Gastrocnemius medialis (tissue), 4 donors: ENCODE measurements around the gene CCDC86. TPM values are rescaled to one million over a fixed set of nuclear protein-coding genes. Genes with fewer than 3 reads are reported as not detected.

Experiments used
- ATAC-seq, 2 donors: fragments of 150-250 bp; one replicate each; pipeline ENCODE4 v1.9.1; 2016
- DNase-seq, 2 donors: peaks; one replicate each; pipeline ENCODE4 v3.0.0-alpha.2; 2019
- H3K27ac ChIP-seq, 4 donors: fragments of 200-600 bp; sonication (generic); 1 replicate in 1 of 4; 2 replicates in 3 of 4; pipeline ENCODE4 v1.5.1; 2016 to 2018; ENCODE audit warnings: mild to moderate bottlenecking in 2 of 4, moderate library complexity in 1 of 4
- H3K27me3 ChIP-seq, 3 donors: fragments of 200-600 bp; sonication (generic) in 2 of 3; 1 replicate in 1 of 3; 2 replicates in 2 of 3; pipeline versions ENCODE4 v1.5.1 to v1.6.0; 2016 to 2019; ENCODE audit warnings: mild to moderate bottlenecking in 1 of 3, moderate library complexity in 1 of 3
- H3K36me3 ChIP-seq, 2 donors: fragments of 200-600 bp; sonication (generic) in 1 of 2; one replicate each; pipeline ENCODE4 v1.5.1; 2017 to 2018
- H3K4me1 ChIP-seq, 2 donors: fragments of 200-600 bp; sonication (generic) in 1 of 2; one replicate each; pipeline ENCODE4 v1.5.1; 2016 to 2017; ENCODE audit warnings: mild to moderate bottlenecking in 2 of 2
- H3K4me3 ChIP-seq, 4 donors: fragments of 200-600 bp; sonication (generic) in 3 of 4; 1 replicate in 1 of 4; 2 replicates in 3 of 4; pipeline ENCODE4 v1.5.1; 2016 to 2019; ENCODE audit warnings: mild to moderate bottlenecking in 2 of 4
- H3K9me3 ChIP-seq, 3 donors: fragments of 200-600 bp; sonication (generic) in 2 of 3; 1 replicate in 1 of 3; 2 replicates in 2 of 3; pipeline ENCODE4 v1.5.1; 2016 to 2019
- CTCF ChIP-seq, 5 experiments: fragments of 450-650 bp in 3 of 5; fragments of 200-600 bp in 2 of 5; sonication (generic) in 2 of 5; IDR thresholded peaks in 4 of 5; conservative IDR thresholded peaks in 1 of 5; 1 replicate in 4 of 5; 2 replicates in 1 of 5; pipeline ENCODE4 v1.5.1; 2016 to 2019; ENCODE audit warnings: antibody characterized with exemption in 5 of 5, mild to moderate bottlenecking in 3 of 5, moderate library complexity in 3 of 5
- POLR2A ChIP-seq, 2 donors: fragments of 450-650 bp; IDR thresholded peaks; one replicate each; pipeline ENCODE4 v1.6.1; 2017; ENCODE audit warnings: antibody characterized with exemption in 2 of 2, mild to moderate bottlenecking in 2 of 2, moderate library complexity in 2 of 2
- in situ Hi-C, 4 donors: fragments of 200-750 bp; cut with MboI; loops; one replicate each; pipeline versions ENCODE4 v1.15.0 to v1.8.0; 2017; ENCODE audit warnings: low sequenced_read_pairs in 4 of 4
- intact Hi-C: fragments of 100-400 bp; cut with DNase I; formaldehyde crosslinking; loops from one replicate; pipeline ENCODE4 v1.15.1; 2023; ENCODE audit warnings: low total_unique reads
- total RNA-seq, 4 donors: library from RNA; depleted of rRNA; stranded (reverse); fragments of >200 nt; gene quantifications; one replicate each; pipeline versions ENCODE4 v1.1.0 to v1.2.3, GENCODE V29; 2016

The CCDC86 gene
- total RNA-seq, 4 donors from 2014 or later, result 23.8 to 36.2 (median 33.2) TPM

DNA sequence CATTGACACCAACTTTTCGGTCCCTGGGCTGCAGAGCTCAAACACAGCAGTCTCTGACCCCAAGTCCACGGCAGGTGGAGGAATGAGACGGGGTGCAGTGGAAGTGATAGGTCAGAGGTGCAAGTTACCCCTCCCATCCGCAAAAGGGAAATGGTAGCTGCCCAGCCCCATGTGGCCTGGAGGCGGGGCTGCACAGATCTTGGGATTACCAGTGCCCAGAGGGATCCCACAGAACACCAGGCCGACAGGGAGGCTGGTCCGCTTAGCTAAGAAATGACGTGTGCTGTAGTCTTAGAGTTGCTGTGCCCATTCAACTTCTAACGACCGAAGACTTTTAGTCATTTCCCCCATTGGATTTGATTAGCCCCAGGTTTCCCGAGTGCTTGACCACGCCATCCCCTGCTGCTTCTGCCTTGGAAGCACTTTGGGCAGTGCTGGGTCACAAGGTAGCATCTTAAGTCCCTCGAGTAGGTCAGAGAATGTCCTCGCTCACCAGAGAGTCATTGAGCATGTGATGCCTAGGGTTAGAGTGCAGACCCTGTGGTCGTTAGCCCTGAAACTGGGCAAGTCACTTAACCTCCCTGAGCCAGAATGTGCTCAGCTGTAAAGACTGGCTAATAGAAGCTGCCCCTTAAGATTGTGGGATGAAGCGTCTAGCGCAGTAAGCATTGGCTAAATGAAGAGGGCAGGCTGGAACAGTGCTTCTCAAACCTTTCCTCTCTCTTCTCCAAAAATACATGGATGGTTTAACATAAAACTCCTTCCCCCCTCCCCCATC lies 9.6 kb downstream of the CCDC86 start:
- ATAC-seq (no peak), DNase-seq (no peak)
- Histone ChIP-seq H3K27ac (no peak overlapping the region), H3K36me3 (peaks cover 0 to 47% of the 10 kb centered on the region in 2 donors), H3K9me3 (no peaks in the 10 kb centered on the region), H3K4me3 (no peak overlapping the region), H3K27me3 (no peaks in the 10 kb centered on the region), H3K4me1 (no peaks in the 10 kb centered on the region)
- in situ Hi-C loops, result no loop called here
- TF ChIP-seq CTCF (IDR thresholded peaks at IDR 0.05 in 4 of 5, conservative IDR thresholded peaks at IDR 0.05 in 1 of 5), result no peak
- no peak for TF ChIP-seq POLR2A (IDR thresholded peaks at IDR 0.05)
- intact Hi-C loops, result no loop called here

- TF ChIP-seq CTCF (IDR thresholded peaks at IDR 0.05 in 4 of 5, conservative IDR thresholded peaks at IDR 0.05 in 1 of 5), result no peak
Observed at GRCh38 chr11:60852117-60852981, 10.4 kb downstream of the CCDC86 start.

GRCh38 chr11:60852982-60853950 lies 11.4 kb downstream of the CCDC86 start:
- no peaks in the 10 kb centered on the region for H3K27me3 ChIP-seq
- ATAC-seq (no peak), DNase-seq (no peak)
- in situ Hi-C loops (no loop called here), intact Hi-C loops (no loop called here)
- H3K9me3 ChIP-seq, result no peaks in the 10 kb centered on the region
- H3K27ac ChIP-seq, result no peak overlapping the region
- H3K36me3 ChIP-seq, result peaks cover 0 to 37% of the 10 kb centered on the region in 2 donors
- TF ChIP-seq CTCF (IDR thresholded peaks at IDR 0.05 in 4 of 5, conservative IDR thresholded peaks at IDR 0.05 in 1 of 5) (no peak), POLR2A (IDR thresholded peaks at IDR 0.05) (no peak)
- H3K4me3 ChIP-seq, result no peak overlapping the region
- no peaks in the 10 kb centered on the region for H3K4me1 ChIP-seq

More at GRCh38 chr11:60852117-60852981, 10.4 kb downstream of the CCDC86 start:
- Histone ChIP-seq H3K4me3 (no peak overlapping the region), H3K9me3 (no peaks in the 10 kb centered on the region), H3K4me1 (no peaks in the 10 kb centered on the region), H3K27ac (no peak overlapping the region), H3K27me3 (no peaks in the 10 kb centered on the region), H3K36me3 (peaks cover 0 to 46% of the 10 kb centered on the region in 2 donors)
- in situ Hi-C loops, result no loop called here
- ATAC-seq, result no peak
- no peak for DNase-seq
- intact Hi-C loops, result no loop called here

DNA sequence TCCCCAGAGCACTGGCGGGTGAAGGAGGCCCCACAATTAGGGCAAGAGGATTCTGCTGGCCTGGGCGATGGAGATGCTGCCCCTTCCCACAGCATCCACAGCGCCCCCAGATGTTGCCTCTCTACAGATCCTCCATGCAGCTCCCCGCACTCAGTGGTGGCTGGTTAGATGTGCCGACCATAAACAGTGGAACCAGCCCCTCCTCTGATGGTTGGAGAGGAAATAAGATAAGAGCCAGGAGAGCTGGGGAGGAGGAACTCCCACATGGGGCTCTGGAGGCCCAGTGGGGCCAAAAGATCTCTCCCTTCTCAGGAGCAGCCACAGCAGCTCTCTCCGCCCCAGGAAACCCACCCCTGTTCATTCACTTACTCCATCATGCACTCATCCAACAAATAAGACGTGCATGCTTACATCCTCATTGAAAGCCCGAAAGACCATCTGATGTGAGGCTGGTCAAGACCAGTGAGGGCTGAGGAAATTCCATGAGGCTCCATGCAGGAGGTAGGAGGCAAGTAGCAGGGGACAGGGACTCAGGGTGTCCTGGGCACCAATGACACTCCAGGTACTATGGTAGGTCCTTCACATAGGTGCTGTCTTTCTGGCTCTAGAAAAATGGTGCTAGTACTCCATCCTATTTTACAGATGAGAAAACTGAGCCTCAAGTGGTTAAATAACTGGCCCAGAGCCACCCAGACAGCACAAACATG lies 12.4 kb downstream of the CCDC86 start:
- Histone ChIP-seq H3K27ac (no peak overlapping the region), H3K36me3 (peaks cover 0 to 29% of the 10 kb centered on the region in 2 donors), H3K9me3 (no peaks in the 10 kb centered on the region), H3K4me1 (no peaks in the 10 kb centered on the region), H3K4me3 (peak overlapping the region in 1 of 4 donors; percentile 34), H3K27me3 (no peaks in the 10 kb centered on the region)
- intact Hi-C loops (no loop called here), in situ Hi-C loops (no loop called here)
- ATAC-seq (no peak), DNase-seq (no peak)
- TF ChIP-seq POLR2A (IDR thresholded peaks at IDR 0.05) (no peak), CTCF (IDR thresholded peaks at IDR 0.05 in 4 of 5, conservative IDR thresholded peaks at IDR 0.05 in 1 of 5) (no peak)
